Activated T-cell treated with anti-CD3 and anti-CD28 coated beads, Interleukin-2, amount 50 U/mL, for 1 hour (primary cell): ENCODE results near the gene CXADR.
"Not testable (repeated sequence)": the region's sequence is repeated elsewhere in the genome, so short reads cannot be mapped to it uniquely, and the experiment has no call there.

Experiments used
- DNase-seq: peaks from one replicate; pipeline ENCODE4 v3.0.0-alpha.2; 2020

The CXADR gene

DNA sequence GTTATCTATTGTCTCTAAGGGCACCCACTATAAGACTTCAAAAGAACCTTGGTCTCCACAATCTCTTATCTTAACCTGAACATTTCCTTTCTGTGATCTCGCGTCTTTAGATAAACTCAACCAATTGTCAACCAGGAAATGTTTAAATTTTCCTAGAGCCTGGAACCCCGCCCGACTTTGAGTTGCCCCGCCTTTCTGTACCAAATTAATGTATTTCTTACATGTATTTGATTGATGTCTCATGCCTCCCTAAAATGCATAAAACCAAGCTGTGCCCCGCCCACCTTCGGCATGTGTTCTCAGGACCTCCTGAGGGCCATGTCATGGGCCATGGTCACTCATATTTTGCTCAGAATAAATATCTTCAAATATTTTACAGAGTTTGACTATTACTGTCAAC is 5.9 kb upstream of the CXADR start:
- DNase-seq = no peak

DNA sequence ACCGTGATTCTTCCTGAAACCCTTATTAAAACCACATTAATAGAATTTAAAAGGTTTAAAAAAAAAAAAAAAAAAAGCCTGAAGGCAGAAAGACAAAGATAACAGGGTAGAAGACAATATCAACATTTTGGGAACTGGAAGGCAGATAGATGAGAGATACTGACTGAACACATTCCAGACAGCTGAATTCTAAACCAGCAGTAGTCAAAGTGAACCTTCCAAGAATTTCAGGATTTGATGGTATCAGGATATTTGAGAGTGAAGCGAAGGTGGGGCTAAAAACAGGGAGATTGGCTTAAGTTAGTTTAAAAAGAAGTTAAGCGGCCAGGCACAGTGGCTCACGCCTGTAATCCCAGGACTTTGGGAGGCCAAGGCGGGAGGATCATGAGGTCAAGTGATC is 5.3 kb upstream of the CXADR start:
- no peak for DNase-seq

DNA sequence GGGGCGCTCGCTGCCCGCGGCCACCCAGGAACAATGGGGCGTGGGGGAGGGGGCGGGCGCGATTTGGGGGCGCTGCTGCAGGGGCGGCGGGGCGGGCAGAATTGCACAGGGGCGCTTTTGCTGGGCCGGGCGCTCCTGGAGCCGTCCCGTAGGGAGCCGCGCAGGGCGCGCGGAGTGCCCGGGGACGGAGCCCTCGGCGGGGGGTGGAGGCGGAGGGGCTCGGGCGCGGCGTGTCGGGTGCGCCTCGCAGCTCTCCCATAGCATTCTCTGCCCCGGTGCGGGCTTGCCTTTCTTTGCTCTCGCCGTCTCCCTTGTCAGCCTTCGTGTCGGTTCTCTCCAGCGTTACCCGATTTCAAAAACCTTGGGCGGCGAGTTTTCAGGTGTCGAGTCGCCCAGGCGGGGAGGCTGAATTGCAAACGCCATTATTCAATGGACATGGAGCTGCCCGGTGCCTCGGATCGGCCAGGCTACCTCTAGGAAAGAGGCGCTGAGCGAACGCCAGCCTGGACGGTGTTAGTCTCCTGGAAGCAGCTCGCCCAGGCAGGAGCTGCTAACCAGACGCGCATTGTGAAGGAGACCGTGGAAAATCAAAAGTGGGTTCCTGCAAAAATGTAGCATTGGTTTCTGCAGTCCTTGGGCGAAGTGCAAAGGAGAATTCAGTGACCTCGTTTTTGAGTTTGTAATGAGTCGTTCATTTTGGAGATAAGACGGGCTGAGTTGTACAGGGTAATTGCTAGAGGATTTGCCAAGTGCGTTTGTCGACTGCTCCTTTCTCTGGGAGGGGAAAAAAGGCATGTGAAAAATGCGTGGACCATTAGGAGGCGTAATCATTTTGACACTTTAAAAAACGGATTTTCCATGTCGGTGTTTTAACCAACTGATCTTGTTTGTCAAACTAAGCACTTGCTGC is 626 bp downstream of the CXADR start:
- no peak for DNase-seq

DNA sequence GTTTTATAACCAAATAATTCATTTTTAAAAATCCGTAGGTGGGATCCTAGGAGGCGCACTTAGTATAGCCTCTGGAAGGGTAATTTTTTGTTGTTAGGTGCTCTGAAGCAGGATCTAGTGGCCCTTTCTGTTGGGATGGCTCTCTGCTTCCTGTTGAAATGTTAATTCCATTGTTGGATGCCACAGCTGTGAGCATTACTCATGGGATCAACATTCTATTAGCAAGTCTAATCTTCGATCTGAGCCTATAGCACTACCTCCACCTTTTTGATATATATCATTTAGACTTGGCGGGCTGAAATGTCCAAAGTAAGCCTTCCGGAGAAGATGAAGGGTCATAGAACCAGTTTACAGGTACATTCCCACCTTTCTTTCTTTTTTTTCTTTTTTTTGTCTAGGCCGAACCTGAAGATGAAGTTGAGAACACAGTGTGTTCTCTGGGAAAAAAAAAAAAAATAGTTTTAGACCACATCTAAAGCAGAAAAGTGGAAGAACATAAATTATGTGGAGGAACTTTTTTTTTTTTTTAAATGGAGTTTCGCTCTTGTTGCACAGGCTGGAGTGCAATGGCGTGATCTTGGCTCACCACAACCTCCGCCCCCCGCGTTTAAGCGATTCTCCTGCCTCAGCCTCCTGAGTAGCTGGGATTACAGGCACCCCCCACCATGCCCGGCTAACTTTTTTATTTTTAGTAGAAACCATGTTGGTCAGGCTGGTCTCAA is 1.4 kb downstream of the CXADR start:
- no peak for DNase-seq

DNA sequence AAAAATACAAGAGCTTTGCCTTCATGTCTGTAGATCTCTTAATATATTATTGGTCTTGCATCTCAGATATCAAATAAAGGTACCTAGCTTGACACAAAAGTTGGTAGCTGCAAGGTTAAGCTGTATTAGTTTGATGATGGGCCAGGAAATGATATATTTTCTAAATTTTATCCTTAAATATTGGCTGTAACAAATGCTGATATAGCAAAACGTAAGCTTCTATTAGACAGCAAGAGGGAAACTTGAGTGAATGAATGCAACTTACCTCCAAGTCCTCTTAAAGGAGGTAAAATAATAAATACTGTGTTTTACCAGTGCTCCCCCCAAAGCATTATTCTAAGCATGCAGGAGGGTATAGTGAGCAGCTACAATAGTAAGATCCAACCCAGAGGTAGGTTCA is 4.2 kb downstream of the CXADR start:
- DNase-seq = not testable (repeated sequence)

DNA sequence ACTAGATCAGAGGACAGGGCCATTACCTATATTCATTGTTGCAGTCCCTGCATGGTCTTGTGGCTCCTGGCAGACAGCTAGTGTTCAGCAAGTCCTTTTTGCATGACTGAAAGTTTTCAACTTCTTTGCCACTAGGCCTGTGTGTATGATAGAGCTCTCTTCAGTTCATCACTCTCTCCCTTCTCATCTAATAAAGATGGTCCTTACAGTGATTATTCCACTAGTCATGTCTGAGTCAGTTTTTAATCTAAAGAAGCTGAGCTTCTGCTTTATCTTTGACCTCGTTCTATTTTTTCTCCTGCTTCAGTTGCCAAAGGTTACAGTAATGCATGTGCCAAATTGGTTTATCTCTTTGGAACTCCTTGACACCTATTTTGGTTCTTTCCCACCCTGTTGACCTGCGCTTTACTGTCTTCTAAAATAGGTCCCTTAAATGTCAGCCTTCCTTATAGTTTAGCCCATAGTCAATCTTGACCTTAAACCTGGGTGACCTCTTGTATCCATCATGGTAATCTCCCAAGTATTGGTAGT is 6.4 kb downstream of the CXADR start:
- DNase-seq = no peak

DNA sequence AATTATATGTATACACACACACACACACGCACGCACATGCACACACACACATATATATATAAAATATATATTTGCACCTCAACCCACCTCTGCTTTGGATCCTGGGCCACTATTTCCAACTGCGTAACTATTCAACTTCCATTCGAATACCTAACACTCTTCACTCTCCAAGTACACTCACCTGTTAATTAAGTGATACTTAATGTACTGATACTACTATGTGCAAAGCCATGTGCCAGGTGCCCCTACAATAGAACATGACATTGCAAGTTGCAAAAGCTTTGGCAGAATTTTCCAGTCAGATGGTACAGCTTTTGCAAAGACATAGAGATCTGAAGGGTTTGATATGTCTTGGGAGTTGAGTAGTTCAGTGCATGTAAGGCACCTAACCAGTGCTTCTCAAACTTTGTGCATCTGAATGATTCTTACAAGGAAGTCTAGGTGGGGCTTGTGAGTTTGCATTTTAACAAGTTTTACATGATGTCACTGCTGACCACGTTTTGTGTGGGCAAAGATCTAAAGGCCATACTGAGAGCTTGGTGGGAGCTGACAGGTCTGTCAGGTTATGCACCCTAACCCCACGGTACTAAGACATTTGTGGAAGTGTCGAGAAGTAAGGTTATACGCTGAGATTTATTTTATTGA is 7.2 kb downstream of the CXADR start:
- no peak for DNase-seq

DNA sequence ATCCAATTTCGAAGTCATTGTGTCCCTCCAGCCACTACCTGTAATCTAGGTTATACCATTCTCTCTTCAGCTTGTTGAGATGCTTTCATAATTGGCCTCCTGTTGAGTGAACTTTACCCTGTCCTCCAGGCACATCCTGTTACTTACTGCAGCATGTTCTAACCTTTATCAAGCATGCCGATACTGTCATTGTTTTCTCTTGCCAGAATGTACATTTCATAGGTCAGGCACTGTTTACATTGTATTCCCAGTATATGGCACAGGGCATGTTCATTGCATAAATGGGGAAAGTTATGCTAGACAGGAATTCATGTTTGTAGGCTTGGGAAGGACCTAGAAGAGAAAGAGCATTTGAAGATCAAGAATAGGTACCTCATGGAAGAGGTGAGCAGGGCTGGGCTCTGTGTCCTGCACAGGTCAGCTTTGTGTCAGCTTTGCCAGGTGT is 10.2 kb downstream of the CXADR start:
- DNase-seq = no peak

DNA sequence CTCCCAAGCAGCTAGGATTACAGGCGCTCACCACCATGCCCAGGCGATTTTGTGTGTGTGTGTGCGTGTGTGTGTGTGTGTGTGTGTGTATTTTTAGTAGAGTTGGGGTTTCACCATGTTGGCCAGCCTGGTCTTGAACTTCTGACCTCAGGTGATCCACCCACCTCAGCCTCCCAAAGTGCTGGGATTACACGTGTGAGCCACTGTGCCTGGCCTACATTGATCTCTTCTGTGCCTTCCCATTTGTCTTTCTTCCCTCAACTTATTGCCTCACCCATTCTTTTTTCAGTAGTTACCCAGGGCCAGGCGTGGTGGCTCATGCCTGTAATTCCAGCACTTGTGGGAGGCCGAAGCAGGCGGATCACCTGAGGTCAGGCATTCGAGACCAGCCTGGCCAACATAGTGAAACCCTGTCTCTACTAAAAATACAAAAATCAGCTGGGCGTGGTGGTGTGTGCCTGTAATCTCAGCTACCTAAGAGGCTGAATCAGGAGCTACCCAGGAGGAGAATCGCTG is 11.2 kb downstream of the CXADR start:
- not testable (repeated sequence) for DNase-seq

DNA sequence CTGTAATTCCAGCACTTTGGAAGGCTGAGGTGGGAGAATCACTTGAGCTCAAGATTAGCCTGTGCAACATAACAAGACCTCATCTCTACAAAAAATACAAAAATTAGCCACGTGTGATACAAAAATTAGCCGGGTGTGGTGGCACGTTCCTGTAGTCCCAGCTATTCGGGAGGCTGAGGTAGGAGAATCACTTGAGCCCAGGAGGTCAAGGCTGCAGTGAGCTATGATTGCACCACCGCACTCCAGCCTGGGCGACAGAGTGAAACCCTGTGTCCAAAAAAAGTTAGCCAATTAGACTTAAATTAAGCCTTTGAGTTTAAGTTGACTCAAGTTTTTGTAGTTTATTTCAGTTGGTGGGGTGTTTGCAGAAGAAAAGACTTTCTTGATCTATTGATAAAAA is 11.8 kb downstream of the CXADR start:
- DNase-seq = no peak

DNA sequence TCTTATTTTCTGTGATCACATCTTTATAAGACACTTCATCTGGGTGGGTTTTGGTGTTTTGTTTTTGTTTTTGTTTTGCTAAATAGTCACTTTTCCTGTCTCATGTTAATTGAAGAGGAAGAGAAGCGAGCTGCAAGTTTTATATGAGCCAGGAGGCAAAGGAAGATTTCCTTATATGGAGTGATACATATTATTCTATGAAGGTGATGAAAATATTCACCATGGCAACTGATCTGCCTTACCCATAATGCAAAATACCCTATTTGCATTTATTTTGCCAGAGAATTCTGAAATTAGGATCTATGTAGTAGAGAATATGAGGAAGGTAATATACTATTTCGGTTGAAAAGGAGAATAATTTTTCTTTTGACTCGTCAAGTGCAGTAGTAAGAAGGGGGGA is 13.9 kb downstream of the CXADR start:
- no peak for DNase-seq

DNA sequence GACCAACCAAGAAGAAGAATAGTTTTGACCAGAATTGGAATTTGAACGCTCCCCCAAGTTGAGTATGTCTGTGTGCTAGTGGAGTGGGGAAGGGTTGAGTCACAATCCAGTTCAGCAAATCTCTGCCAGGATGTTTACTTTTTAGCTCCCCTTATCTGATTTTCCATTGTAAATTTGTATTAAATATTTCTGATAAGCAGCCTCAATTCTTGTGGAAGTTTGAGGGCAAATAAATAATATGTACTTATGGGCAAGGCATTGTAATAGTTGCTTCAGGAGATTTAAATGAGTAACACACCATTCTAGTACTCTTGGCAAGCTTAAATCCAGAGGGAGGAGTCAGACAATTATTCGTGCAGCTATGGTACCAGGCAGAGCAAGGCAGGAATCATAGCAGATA is 14.4 kb downstream of the CXADR start:
- DNase-seq = no peak

DNA sequence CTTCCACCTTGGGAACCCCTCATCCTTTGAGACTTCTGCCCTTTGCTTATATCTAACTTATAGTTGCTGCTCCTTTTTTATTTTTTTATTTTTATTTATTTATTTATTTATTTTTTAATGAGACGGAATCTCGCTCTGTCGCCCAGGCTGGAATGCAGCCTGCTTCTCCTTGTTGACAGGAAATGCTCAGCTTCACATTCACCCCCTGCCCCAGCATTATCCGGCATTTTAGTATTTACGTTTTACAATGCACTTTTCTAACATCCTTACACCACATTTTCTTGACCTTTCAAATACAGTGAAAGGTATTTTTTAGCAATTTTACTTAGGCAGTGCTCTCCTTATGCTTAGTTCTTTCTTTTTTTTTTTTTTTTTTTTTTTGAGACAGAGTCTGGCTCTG is 14.9 kb downstream of the CXADR start:
- no peak for DNase-seq

DNA sequence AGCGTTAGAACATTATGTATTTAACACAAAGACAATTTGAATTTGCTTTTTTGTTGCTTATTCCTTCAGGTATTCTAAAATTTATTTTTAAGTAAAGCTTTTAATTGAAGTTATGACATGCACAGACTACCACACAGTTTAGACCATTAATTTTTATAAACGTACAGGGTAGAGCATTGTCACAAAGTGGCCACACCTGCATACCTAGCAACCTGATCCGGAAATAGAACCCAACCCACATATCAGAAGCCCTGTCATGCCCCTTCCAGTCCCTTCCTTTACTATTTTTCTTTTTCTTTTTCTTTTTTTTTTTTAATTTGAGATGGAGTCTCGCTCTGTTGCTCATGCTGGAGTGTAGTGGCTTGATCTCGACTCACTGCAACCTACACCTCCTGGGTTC is 16.8 kb downstream of the CXADR start:
- DNase-seq = no peak

DNA sequence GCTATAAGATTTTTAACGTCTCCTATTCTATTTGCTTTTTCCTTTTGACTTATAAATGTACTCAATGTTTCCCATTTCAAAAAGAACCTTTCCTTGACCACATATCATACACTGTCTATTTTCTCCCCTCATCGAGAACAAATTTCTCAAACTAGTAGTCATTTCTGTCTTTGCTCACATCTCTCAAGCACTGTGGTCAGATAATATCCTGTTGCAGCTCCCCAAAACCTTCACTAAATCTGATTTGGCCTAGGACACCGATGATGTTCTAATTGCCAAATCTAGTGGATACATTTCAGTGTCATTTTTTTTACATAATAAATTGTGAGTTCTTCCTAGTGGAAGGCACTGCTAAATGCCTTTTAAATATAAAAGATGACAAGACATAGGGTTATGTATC is 19.4 kb downstream of the CXADR start:
- no peak for DNase-seq

DNA sequence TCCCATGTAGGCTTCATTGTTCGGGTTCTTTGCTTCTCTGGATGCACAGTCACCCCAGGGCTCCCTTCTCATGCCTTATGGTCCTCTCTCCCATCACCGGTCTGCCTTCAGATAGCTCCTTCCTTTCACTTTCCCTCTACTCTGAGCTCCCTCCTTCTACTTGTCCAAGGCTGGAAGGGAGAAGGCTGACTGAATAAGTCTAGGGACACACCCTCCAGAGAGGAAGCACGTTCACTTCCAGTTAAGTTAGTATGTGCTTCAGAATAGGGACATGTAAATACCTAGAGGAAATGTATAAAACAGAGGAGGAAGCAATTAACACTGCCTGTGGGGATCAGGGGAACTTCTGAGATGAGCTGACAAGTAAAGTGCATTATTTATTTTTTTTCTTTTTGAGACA is 23.5 kb downstream of the CXADR start:
- DNase-seq = no peak

DNA sequence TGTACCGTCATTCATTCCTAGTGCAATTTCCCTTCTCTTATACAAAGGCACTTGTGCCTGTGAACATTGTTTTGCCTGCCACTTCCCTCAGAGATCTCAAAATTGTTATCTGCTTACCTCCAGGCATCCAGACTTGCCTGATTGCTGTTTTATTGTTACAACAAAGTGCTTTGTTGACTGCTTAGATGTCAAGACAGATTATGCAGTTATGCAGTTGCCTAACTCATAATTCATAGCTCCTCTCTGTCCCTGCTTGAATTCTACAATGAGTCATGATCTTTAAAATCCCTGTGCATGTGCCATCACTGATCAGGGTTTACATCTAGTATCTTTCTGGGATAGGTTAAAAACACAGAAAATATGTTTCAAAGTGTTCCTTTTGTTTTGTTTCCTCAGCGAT is 24.5 kb downstream of the CXADR start:
- no peak for DNase-seq

DNA sequence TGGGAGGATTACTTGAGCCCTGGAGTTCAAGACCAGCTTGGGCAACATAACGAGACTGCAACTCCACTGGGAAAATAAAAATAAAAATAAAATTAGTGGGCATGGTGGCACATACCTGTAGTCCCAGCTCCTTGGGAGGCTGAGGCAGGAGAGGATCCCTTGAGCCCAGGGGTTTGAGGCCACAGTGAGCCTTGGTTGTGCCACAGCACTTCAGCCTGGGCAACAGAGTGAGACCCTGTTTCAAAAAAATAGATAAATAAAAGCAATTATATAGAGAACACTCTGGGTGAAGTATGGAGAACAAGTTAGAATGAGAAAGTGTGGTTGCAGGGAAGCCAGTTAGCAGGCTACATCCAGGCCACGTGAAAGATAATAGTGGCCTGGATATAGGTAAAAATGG is 25.7 kb downstream of the CXADR start:
- DNase-seq = no peak

DNA sequence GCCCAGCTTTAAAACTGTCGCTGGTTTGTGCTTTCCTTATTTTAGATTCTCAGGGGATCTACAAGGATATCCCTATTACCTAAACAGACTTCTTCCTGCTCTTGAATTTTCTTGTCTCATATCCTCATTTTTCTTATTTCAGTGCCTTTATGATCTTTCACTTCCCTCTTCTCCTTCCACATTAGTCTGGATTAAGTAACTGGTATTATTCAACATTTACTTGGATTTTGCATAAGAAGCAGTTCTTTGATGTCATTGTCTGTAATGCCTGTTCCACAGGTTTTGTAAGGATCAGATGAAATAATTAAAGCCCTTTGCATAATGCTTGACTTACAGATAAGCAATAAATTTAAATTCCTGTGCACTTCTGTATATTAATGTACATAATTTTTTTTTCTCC is 26.5 kb downstream of the CXADR start:
- DNase-seq = no peak

DNA sequence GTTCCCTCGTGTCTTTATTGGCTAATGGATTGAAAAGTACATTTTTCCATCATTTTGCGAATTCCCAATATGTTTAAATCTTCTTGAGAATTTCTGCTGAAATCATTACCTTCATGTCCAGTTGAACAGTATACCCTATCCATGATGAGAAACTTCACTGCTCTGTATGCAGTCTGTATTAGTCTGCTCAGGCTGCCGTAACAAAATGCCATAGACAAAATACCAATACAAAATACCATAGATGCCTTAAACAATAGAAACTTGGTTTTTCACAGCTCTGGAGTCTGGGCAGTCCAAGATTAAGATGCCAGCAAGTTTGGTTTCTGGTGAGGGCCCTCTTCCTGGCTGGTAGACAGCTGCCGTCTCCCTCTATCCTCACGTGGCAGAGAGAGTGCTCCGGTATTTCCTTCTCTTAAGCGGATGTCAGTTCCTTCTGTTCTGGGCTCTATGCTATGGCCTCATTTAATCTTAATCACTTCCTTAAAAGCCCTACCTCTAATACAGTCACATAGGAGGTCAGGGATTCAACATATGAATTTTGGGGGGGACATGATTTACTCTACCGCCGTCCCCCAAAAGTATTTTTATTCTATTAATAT is 27.0 kb downstream of the CXADR start:
- DNase-seq = no peak

DNA sequence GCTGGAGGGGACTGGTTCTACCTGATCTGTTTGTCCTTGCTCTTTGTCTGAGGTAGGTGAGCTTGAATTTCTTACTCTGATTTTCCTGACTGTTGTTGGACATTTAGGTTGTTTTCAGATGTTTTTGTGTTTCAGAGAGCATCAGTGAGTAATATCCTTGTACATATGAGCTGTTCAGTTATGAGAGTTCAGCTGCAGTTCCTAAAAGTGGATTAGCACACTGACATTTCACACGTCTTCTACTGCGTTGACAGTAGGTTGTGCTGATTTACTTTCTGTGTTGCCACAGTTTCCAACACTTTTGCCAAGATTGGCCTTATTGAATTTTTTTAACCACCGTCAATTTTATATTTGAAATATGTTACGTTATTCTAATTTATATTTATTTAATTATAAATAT is 27.7 kb downstream of the CXADR start:
- no peak for DNase-seq

DNA sequence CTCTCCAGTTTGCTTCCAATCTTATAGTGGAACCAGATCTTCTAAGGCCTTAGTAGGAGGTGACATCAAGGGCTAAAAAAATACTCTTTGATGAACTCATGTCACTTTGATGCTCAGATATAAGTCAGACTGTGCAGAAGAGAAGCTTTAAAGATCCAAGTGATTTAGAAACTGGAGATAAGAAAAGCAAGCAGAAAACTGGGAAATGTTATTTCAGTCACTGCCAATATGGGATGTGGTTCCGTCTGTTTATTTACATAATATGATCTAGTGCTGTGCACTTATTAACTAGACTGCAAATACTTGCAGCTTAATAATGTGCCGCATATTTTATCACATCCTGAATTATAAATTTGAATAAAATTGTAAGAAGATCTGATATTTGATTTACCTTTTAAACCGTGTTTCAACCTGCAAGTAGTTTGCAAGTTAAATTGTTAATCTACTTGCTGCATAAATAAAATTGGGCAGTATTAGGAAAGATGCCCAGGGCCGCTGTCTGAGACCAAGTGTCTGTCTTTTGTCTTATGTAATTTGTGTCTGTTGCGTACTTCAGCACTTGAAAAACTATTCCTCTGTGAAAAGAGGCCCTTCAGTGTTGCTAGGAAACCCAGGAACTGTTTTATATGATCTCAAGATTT is 29.6 kb downstream of the CXADR start:
- DNase-seq = no peak
